KBM-7 (cell line): Measurements from ENCODE around the gene TFB1M.

Experiments used
- DNase-seq: peaks from one replicate; pipeline ENCODE4 v3.0.0-alpha.2; 2015
- in situ Hi-C: fragments of 300-500 bp; cut with MboI; formaldehyde crosslinking; loops from 2 replicates; pipeline ENCODE4 v1.14.3; 2020; ENCODE audit warnings: low sequenced_read_pairs, low pct_unique_long_range_greater_than_20kb, mixed read lengths

TFB1M gene

DNA sequence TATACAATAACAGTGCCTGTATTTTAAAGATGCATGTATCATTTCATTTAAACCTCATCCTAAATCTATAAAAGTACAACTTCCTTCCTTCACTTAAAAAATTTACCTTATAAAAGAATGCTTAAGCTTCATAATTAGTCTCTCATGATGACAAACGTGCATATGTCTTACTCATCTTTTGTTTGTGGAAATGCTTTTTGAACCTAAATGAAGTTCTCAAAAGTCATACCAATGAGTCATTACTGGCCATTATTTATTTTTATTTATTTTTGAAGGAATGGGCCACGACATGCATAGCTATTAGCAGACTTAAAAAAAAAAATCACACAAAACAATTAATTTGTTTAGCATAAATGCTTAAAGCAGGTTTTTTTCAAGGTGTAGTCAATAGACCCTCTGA lies 3.7 kb downstream of the TFB1M start:
- DNase-seq: no peak
- in situ Hi-C loops: no loop called here

DNA sequence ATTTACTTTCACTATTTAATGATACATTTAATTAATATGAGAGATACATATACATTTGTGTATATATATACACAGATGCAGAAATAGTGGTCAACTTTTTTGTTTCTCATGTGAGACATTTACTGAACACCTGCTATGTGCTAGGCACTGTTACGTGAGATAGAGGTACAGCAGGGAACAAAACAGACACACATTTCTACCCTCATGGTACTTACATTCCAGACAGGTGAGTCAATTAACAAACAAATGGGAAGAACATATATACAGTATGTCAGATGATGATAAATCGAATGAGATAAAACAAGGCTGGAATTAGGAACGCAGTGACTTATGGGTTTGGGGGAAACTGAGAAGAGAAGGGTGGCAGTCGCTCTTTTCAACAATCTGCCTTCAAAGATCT lies 5.1 kb downstream of the TFB1M start:
- in situ Hi-C loops: no loop called here
- DNase-seq: no peak

DNA sequence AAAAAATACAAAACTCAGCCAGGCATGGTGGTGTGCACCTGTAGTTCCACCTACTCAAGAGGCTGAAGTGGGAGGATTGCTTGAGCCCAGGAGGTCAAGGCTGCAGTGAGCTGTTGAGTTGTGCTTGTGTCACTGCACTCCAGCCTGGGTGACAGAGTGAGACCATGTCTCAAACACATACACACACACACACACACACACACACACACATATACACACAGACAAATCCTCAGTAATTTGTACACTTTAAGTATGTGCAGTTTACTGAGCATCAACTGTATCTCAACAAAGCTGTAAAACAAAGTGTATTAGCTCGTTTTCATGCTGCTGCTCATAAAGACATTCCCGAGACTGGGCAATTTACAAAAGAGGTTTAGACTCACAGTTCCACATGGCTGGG lies 7.3 kb downstream of the TFB1M start:
- no peak for DNase-seq
- in situ Hi-C loops: no loop called here

DNA sequence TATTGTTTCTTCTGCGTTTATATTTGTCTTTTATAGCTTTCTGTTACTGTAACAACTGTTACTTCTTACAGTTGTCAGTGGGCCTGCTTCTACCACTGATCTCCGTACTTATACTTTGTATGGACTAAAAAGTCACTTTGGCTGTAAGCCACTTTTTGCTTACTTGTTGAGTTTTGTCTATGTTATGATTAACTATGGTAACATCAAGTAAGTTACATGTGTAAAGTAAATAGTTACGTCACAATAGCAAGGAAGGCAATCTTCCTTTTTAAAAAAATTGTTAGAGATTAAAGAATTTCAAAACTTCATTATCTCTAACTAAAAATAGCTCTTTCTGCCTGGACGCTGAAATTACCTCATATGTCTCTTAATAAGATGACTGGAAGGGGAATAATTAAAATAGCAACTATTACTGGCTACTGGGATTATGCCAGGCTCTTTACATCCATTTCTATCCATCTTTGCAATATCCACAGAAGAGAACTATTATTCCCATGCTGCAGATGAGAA lies 10.9 kb downstream of the TFB1M start:
- no peak for DNase-seq

DNA sequence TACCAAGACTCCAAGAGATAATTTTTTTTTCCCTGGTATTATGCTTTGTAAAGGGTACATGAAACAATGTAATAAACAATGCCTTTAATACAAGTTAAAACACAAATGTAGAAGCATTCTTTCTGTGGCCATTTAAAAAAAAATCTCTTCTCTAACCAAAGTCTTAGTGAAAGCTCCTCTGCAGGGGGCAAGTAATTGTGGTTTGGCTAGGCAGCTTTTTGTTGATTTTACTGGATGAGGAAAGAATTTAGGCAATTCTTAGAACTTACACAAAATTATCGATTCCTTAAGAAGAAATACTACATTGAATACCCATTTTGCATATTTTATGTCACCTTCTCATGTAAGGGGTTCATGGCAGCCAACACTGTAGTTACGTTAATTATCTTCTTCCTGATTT lies 12.4 kb downstream of the TFB1M start:
- DNase-seq: no peak
- in situ Hi-C loops: no loop called here

More for the DNA sequence above, 10.9 kb downstream of the TFB1M start:
- in situ Hi-C loops: no loop called here

DNA sequence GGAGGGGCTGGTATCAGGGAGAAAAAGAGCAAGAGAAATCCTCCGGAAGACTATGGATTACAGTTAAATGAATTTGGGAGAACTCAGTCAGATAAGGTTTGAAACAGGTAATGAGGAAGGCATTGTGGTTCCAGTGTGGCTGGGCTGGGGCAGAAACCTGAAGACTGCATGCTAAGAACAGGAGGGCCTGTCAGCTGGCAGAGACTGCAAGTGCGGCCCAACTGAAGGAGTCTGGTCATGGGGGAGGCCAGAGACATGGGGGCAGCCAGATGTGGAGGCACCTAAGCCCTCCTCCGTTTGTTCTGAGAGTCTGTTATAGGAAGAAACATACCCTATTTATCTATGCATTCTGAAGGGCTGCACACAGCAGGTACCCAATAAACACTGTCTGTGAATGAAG lies 16.6 kb downstream of the TFB1M start:
- DNase-seq: no peak
- in situ Hi-C loops: no loop called here

DNA sequence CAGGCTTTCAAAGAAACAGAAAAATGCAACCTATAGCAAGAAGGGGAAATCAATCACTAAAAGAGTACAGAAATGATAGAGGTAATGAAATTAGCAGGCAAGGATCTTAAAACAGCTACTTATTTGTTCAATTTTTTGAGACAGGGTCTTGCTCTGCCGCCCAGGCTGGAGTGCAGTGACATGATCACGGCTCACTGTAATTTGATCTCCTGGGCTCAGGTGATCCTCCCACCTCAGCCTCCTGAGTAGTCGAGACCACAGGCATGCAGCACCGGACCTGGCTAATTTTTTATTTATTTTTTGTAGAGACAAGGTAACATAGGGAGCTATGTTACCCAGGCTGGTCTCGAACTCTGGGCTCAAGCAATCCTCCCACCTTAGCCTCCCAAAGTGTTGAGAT lies 21.6 kb downstream of the TFB1M start:
- in situ Hi-C loops: no loop called here
- DNase-seq: no peak

DNA sequence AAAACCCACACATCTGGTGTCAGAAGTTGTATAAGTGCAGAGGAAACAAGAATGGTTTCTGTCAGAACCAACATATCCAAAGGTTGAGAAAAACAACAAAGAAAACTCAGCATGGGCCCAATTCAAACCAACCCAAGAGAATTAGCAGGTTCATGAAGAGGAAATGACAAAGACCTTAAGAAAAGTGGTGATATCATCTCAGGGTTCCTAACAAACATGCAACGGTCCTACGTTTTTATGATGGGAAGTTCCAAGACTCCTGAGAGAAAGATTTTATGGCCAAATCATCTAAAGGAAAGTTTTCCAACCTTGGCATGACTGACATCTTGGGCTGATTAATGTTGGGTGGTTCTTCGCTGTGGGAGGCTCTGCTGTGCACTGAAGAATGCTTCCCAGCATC lies 23.0 kb downstream of the TFB1M start:
- in situ Hi-C loops: no loop called here
- no peak for DNase-seq

DNA sequence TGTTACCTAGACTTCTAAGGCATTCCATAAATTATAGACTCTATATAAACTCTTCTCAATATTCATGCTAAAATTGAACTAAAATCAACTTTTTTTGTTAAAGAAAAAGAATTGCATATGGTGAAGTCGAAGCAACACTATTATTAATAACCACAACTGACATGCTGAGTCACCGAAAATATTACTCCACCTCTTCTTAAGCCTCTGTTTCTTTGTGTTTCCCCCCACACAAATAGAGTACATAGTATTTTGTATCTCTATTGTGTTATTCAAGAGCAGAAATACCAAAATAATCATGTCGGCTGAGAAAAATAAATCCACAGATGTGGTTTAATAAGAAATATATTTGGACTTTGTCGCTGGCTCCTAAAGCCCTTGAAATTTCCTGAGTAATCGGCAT lies 23.8 kb downstream of the TFB1M start:
- in situ Hi-C loops: no loop called here
- DNase-seq: no peak

DNA sequence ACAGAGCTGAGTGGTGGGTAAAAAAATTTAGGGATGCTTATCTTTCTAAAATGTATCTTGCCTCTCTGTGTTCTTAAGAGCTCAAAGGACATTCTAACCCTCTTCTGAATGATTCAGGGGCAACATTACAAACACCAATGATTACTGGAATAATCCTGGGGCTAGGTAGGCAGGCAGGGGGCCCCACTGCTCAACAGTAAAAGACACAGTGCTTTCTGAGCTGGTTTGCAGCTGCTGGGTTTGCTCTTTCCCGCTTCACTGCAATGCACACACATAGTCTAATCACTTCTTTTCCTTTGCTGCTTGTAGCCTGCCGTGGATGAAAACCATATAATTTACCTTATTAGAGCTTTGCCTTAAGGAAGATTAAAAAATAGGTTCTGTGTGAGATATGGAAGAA lies 26.5 kb downstream of the TFB1M start:
- in situ Hi-C loops: no loop called here
- no peak for DNase-seq

DNA sequence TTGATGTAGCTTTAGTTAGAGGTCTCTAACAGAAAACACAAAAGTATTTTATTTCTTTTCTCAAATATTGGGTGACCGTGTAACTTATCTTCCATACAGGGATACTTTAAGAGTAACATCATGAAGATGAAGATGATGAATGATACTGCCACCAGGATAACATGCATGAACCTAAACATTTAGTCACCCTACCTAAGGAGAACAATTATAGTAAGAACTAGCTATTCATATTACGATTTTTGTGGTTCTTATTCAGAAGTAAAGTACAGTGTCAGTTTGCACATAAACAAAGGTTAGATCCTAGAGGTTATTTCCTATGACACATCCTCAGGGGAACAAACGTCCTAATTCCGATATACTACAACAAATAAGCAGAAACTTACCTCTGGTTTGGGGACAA lies 29.5 kb downstream of the TFB1M start:
- in situ Hi-C loops: no loop called here

DNA sequence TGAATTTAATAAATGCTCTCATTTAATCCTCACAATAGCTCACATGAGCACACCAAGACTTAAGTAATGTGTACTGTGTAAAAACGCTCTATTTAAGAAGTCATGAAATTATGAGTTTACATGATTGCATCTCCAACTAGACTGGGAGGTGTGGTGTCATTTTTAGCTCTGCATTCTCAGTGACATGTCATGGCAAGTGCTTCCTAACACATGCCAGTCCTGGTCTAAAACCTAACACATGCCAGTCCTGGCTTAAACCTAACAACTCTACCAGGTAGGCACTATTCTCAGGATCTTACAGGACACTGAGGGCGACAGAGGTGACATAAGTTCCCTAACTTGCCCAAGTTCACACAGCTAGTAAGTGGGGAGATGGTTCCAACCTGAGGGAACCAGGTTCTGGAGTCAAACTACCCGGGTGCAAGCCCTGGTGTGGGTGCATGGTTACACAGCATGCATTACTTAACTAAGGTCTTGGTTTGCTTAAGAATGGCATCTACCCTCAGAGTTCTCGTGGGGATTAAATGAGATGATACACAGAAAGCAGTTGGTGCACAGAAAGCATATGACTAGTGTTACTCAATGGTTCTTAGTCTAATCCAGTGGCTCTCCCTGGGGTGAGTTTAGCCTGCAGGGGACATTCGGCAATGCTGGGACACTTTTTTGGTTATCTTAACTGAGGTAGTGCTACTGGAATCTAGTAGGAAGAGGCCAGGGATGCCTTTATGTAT lies 35.8 kb downstream of the TFB1M start:
- in situ Hi-C loops: no loop called here
- no peak for DNase-seq

More for the DNA sequence above, 29.5 kb downstream of the TFB1M start:
- DNase-seq: no peak

DNA sequence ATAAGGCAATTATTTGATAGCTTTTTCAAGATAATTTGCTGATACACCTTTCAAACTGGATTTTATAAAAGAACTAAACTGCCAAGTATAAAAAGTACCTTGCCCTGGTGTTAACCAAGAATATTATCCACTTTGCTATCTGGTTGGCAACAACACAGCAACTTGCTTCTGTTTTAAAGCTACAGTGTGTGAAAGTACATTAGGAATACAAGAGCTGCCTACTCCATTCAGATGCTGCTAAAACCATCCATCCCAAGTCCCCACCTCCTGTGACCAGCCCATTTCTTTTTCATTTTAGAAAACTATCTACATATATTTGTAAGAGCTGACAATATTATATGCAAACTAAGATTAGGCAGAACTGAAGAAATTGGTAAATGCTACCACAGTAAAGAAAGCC lies 37.6 kb downstream of the TFB1M start:
- in situ Hi-C loops: no loop called here
- DNase-seq: no peak

DNA sequence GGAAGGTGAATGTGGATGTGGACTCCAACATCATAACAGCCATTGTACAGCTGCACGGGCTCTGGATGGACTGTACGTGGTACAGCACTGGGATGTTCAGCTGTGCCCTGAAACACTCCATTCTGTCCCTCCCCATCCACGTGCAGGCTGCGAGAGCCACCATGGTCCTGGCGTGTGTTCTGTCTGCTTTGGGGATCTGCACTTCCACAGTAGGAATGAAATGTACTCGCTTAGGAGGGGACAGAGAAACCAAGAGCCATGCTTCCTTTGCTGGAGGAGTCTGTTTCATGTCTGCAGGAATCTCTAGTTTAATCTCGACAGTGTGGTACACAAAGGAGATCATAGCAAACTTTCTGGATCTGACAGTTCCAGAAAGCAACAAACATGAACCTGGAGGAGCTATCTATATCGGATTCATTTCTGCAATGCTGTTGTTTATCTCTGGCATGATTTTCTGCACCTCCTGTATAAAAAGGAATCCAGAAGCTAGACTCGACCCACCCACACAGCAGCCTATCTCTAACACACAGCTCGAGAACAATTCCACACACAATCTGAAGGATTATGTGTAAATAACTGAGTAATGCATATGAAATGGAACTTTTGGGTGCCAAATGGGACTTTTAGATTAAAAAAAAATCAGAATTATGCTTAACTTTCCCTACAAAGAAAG lies 38.3 kb downstream of the TFB1M start:
- in situ Hi-C loops: no loop called here
- DNase-seq: no peak

DNA sequence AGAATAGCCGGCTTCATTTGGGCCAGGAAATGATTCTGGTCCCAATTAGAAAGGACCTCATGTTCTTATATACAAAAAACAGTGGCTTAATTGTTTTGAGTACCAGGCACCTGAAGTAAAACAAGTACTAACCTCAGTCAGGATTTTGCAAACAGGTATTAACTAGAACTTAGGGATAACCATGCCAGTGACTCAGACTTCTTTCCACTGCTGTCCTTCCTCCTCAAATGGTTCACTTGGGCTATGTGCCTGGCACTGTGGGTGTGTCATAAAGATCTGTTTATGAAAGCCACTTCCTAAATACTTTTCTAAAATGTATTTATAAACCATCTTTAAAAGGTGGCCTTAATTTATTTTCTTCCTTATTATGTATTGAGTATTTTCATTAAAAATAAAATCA lies 39.8 kb downstream of the TFB1M start:
- in situ Hi-C loops: no loop called here
- DNase-seq: no peak

DNA sequence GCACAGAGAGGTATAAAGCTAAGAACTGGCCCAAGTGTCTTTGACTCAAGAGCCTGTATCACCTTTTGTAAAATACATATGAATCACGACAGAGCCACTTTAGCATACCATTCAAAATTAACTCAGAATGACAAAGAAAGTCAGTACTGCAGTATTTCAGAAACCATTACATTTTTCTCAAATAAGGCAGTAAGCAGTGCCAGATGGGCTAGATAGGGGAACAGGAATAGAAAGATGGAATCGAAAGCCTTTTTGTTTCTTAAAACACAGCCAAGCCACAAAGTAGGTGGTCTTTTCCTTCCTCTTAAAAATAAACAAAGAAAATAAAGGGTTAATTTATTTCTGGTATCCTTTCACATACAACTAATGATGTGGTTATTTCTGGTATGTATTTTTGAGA lies 40.2 kb downstream of the TFB1M start:
- in situ Hi-C loops: no loop called here
- no peak for DNase-seq

DNA sequence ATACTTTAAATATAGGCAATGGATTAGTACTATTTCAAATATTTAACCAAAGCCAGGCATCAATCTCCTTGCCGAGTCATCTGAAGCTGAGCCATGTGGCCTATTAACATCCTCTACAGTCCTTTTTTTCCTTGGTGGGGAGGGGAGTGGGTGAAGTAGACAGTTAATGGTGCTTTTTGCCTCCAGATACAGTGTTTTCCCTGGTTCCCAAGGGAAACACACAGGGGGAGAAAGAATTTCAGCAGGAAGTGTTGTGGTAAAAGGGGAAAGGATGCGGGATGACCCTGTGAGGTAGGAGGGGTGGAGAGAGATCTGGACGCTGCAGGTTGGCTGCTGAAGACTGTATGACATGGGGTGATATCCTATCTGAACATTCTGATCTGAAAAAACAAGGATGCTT lies 40.9 kb downstream of the TFB1M start:
- in situ Hi-C loops: no loop called here
- DNase-seq: no peak

DNA sequence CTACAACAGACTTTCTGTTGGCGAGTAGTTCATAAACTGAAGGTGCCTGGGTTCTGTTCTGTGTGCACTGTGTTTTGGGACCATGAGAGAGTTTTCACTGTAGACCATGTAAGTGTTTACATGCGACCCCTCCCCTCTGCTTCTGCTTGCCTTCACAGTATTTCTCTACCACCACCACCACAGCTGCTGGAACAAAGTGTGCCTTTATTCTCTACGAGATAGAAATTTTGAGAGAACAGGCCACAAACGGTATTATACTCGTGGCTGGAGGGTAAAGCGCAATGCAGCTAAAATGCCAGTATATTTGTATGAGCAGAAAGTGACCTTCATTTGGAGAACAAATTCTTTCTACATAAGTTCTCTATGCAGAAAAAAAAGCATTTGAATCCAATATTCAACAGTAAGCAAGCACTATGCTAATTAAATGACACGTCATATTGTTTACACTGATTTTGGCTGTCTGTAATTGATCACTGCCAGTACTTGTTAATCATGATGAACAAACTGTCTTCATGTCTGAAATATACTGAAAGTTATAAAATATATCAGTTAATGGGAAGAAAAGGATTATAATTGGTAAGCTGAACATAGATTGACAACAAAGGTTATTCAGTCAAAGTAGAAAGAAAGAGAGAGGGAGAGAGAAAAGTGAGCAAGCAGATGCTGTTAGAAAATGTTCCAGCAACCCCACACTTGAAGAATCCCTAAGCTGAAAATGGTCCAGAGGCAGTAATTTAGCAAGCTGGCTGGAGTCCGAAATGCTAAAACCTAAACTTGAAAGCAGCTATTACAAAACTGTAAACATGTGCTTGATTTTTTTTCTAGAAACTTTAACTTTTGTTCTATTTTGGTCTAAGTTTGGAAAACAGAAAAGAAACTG lies 41.7 kb downstream of the TFB1M start:
- DNase-seq: no peak
- in situ Hi-C loops: no loop called here

DNA sequence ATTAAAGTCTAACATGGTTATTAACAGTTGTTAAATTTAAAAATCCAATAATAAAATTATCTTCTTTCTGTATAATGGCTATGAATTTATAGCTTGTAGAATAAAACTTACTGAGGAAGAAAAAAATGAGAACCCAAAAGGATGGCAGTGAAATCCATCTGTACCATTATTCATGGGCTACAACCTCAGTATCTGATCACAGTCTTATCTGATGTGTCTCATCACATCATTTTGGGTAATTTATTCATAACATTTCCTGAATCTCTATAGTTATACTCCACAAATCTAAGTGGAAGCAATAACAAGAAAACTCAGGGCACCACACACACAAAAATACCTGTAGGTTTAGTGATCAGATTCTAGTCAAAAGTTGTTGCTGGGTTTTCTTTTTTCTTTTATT lies 43.1 kb downstream of the TFB1M start:
- in situ Hi-C loops: no loop called here
- no peak for DNase-seq

DNA sequence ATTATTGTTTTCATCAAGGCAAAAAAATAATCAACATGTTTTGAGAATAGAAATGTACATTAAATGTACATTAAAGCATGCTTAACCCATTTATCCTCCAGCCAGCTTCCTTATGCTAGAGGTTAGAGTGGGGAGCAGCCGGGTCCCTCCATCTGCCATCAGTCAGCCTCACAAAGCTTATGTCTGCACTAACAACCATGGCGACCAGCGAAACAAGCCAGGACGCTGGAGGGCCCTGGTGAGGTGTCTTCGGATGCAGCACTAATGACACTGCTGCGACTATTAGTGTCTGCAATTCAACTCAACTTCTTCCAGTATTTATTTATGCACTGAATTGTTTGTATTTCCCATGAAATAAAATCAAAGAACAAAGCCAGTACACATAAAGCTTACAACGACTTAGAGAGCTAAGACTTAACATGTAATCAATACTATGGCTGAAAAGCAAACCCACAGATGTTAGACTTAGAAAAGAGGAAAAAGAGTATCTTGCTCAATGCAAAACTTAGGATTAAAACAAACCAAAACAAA lies 43.7 kb downstream of the TFB1M start:
- in situ Hi-C loops: no loop called here
- no peak for DNase-seq
